ENCODE data around the gene EPHA2.

DNA sequence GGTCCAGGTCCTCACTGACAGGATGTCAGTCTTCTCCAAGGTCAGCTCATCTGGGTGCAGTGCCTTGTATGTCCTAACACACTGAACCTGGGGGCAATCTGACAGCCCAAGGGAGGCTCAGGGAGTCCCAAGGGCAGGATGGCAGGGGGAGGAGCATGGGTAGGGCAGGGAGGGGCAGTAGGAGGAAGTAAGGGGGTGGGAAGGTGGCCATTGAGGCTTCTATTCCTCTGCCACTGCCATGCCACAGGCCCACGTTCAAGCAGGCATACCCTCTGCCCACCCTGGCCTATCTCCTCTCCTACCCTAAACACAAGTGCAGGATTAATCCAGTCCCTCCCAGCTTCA is 43.3 kb upstream of the EPHA2 start:
- TF ChIP-seq POLR2A (IDR thresholded peaks at IDR 0.05) (no peak), EP300 (IDR thresholded peaks at IDR 0.05) (no peak)

Measured in tibial nerve (tissue), 3 donors.